IMR-90 (cell line): ENCODE measurements around the gene CAMTA1. TPM values are rescaled to one million over a fixed set of nuclear protein-coding genes. Genes with fewer than 3 reads are reported as not detected.

ENCODE experiments used
- ATAC-seq: fragments of 200-7000 bp; cut with Tn5 transposase; 2 replicates; pipeline ENCODE4 v1.9.1; 2020; ENCODE audit warnings: low read depth, mild to moderate bottlenecking, moderate library complexity
- BruUV-seq: library from RNA; stranded (reverse); fragments of 400-500 nt; replicated peaks from 2 replicates; lab custom pipeline; 2021; lab: Mats Ljungman, UMichigan
- CTCF ChIA-PET: fragments of 300-600 bp; formaldehyde crosslinking; extraction: SDS; loops from one replicate; lab custom pipeline; 2021; ENCODE audit warnings: antibody characterized with exemption; lab: Yijun Ruan, JAX
- POLR2A ChIA-PET: fragments of 300-600 bp; sonication (Branson Sonifier 250); formaldehyde crosslinking; loops from one replicate; lab custom pipeline; 2022; ENCODE audit warnings: antibody characterized with exemption; ENCODE audit not compliant: unreplicated experiment; lab: Charles Lee
- DNase-seq: peaks from one replicate; pipeline ENCODE4 v3.0.0; 2013
- H2AFZ ChIP-seq: replicated peaks from 2 replicates; pipeline ENCODE3; 2013; ENCODE audit warnings: low read length, mild to moderate bottlenecking; ENCODE audit not compliant: poor library complexity
- H2AK5ac ChIP-seq: 2 replicates; pipeline ENCODE4 v1.6.1; 2013; ENCODE audit warnings: low read depth, low read length, inconsistent platforms
- H2AK9ac ChIP-seq: replicated peaks from 2 replicates; pipeline ENCODE3; 2013; ENCODE audit warnings: mild to moderate bottlenecking, low read depth, low read length, moderate library complexity; ENCODE audit not compliant: poor library complexity
- H2BK120ac ChIP-seq: 2 replicates; pipeline ENCODE4 v1.6.1; 2013; ENCODE audit warnings: low read depth, low read length, inconsistent platforms
- H2BK15ac ChIP-seq: 3 replicates; pipeline ENCODE4 v1.6.1; 2013; ENCODE audit warnings: low read depth, low read length, inconsistent platforms
- H2BK20ac ChIP-seq: 2 replicates; pipeline ENCODE4 v1.6.1; 2013; ENCODE audit warnings: low read depth, mild to moderate bottlenecking, inconsistent platforms, low read length, moderate library complexity
- H2BK5ac ChIP-seq: 2 replicates; pipeline ENCODE4 v1.6.1; 2013; ENCODE audit warnings: mild to moderate bottlenecking, low read depth, low read length, inconsistent platforms; ENCODE audit not compliant: poor library complexity, severe bottlenecking
- H3K14ac ChIP-seq: replicated peaks from 2 replicates; pipeline ENCODE4 v1.6.1; 2013; ENCODE audit warnings: low read depth, low read length, inconsistent platforms
- H3K18ac ChIP-seq: 2 replicates; pipeline ENCODE4 v1.6.1; 2013; ENCODE audit warnings: low read depth, low read length, control low read depth
- H3K23ac ChIP-seq: 2 replicates; pipeline ENCODE4 v1.6.1; 2013; ENCODE audit warnings: low read depth, low read length, inconsistent platforms
- H3K27ac ChIP-seq: 2 replicates; pipeline ENCODE4 v1.5.1; 2013; ENCODE audit warnings: mild to moderate bottlenecking, control low read depth, low read length; ENCODE audit not compliant: insufficient read depth
- H3K27me3 ChIP-seq: 2 replicates; pipeline ENCODE4 v1.6.1; 2013; ENCODE audit warnings: low read length; ENCODE audit not compliant: control insufficient read depth, insufficient read depth
- H3K36me3 ChIP-seq: 2 replicates; pipeline ENCODE4 v1.6.1; 2013; ENCODE audit warnings: low read length, mixed read lengths; ENCODE audit not compliant: control insufficient read depth, insufficient read depth
- H3K4ac ChIP-seq: 2 replicates; pipeline ENCODE4 v1.6.1; 2013; ENCODE audit warnings: low read depth, low read length, inconsistent platforms
- H3K4me1 ChIP-seq: 2 replicates; pipeline ENCODE4 v1.6.1; 2013; ENCODE audit warnings: low read length, mixed read lengths; ENCODE audit not compliant: control insufficient read depth, insufficient read depth
- H3K4me2 ChIP-seq: 2 replicates; pipeline ENCODE4 v1.6.1; 2013; ENCODE audit warnings: low read depth, mild to moderate bottlenecking, control low read depth, low read length, moderate library complexity
- H3K4me3 ChIP-seq: 2 replicates; pipeline ENCODE4 v1.5.1; 2013; ENCODE audit warnings: low read depth, mild to moderate bottlenecking, control low read depth, low read length, moderate library complexity; ENCODE audit not compliant: insufficient read depth
- H3K56ac ChIP-seq: 2 replicates; pipeline ENCODE4 v1.6.1; 2013; ENCODE audit warnings: low read length, inconsistent platforms; ENCODE audit not compliant: insufficient read depth; ENCODE audit errors: extremely low read depth
- H3K79me1 ChIP-seq, 2 experiments: 2 replicates each; pipeline ENCODE4 v1.6.1; 2013; ENCODE audit warnings: low read length in 2 of 2, inconsistent platforms in 1 of 2, low read depth in 1 of 2
- H3K9ac ChIP-seq: 2 replicates; pipeline ENCODE4 v1.6.1; 2013; ENCODE audit warnings: low read depth, low read length, control low read depth
- H3K9me1 ChIP-seq: 2 replicates; pipeline ENCODE4 v1.6.1; 2013; ENCODE audit warnings: low read length, inconsistent platforms; ENCODE audit not compliant: insufficient read depth
- H3K9me3 ChIP-seq: 2 replicates; pipeline ENCODE4 v1.6.1; 2013; ENCODE audit warnings: low read length; ENCODE audit not compliant: control insufficient read depth, insufficient read depth
- H4K20me1 ChIP-seq: 2 replicates; pipeline ENCODE4 v1.6.1; 2013; ENCODE audit warnings: low read length, inconsistent platforms; ENCODE audit not compliant: insufficient read depth
- H4K5ac ChIP-seq: 2 replicates; pipeline ENCODE4 v1.6.1; 2013; ENCODE audit warnings: mild to moderate bottlenecking, low read depth, low read length, control low read depth
- H4K8ac ChIP-seq, 2 experiments: 2 replicates each; pipeline ENCODE4 v1.6.1; 2013; ENCODE audit warnings: low read depth in 2 of 2, low read length in 2 of 2, control low read depth in 1 of 2, inconsistent platforms in 1 of 2
- H4K91ac ChIP-seq: 2 replicates; pipeline ENCODE4 v1.6.1; 2013; ENCODE audit warnings: low read depth, low read length, inconsistent platforms; ENCODE audit not compliant: insufficient read depth
- CEBPB ChIP-seq: IDR thresholded peaks from 2 replicates; pipeline ENCODE4 v1.6.1; 2012; ENCODE audit warnings: low read depth, low read length, improper control_type of control experiment
- CHD1 ChIP-seq: IDR thresholded peaks from 2 replicates; pipeline ENCODE4 v1.6.1; 2012; ENCODE audit warnings: low read depth, low read length, improper control_type of control experiment
- CTCF ChIP-seq: conservative IDR thresholded peaks from 2 replicates; pipeline ENCODE4 v1.5.1; 2012; ENCODE audit warnings: mild to moderate bottlenecking, low read depth, low read length, improper control_type of control experiment
- ELK1 ChIP-seq: fragments of 150-350 bp; IDR thresholded peaks from 2 replicates; pipeline ENCODE4 v1.6.1; 2016; ENCODE audit warnings: low read depth, mild to moderate bottlenecking, low read length, moderate library complexity, borderline replicate concordance
- FOS ChIP-seq: fragments of 150-350 bp; IDR thresholded peaks from 2 replicates; pipeline ENCODE4 v1.6.1; 2016; ENCODE audit warnings: low read depth, low read length
- MAZ ChIP-seq: IDR thresholded peaks from 2 replicates; pipeline ENCODE4 v1.6.1; 2012; ENCODE audit warnings: low read depth, mild to moderate bottlenecking, low read length, improper control_type of control experiment, moderate library complexity, borderline replicate concordance
- MXI1 ChIP-seq: IDR thresholded peaks from 2 replicates; pipeline ENCODE4 v1.6.1; 2012; ENCODE audit warnings: low read depth, mild to moderate bottlenecking, low read length, moderate library complexity, borderline replicate concordance
- NFE2L2 ChIP-seq: fragments of 150-350 bp; IDR thresholded peaks from 2 replicates; pipeline ENCODE4 v1.6.1; 2016; ENCODE audit warnings: low read depth, mild to moderate bottlenecking, low read length
- POLR2A ChIP-seq: IDR thresholded peaks from 2 replicates; pipeline ENCODE4 v1.6.1; 2012; ENCODE audit warnings: mild to moderate bottlenecking, low read depth, low read length
- RAD21 ChIP-seq: IDR thresholded peaks from 2 replicates; pipeline ENCODE4 v1.6.1; 2012; ENCODE audit warnings: low read length, improper control_type of control experiment
- RCOR1 ChIP-seq: IDR thresholded peaks from 2 replicates; pipeline ENCODE4 v1.6.1; 2012; ENCODE audit warnings: mild to moderate bottlenecking, low read length, improper control_type of control experiment; ENCODE audit not compliant: insufficient replicate concordance
- SMC3 ChIP-seq: fragments of 150-350 bp; IDR thresholded peaks from 2 replicates; pipeline ENCODE4 v1.6.1; 2016; ENCODE audit warnings: low read depth, mild to moderate bottlenecking, antibody characterized with exemption, low read length, moderate library complexity
- USF2 ChIP-seq: fragments of 150-350 bp; IDR thresholded peaks from 2 replicates; pipeline ENCODE4 v1.6.1; 2017; ENCODE audit warnings: mild to moderate bottlenecking, antibody characterized with exemption, low read length, low read depth
- WGBS, 2 experiments: methylation state at CpG; one replicate each; pipeline versions ENCODE4 v1.1.5 to v1.1.7; 2013; ENCODE audit warnings: missing lambda C conversion rate in 2 of 2; ENCODE audit not compliant: insufficient read length in 1 of 2; ENCODE audit errors: extremely low coverage in 2 of 2; 5-methylcytosine and 5-hydroxymethylcytosine counted together
- dilution Hi-C: fragments of 300-500 bp; cut with HindIII; formaldehyde crosslinking; loops from one replicate; pipeline ENCODE4 v1.14.3; 2018; ENCODE audit warnings: low sequenced_read_pairs; ENCODE audit not compliant: unreplicated experiment
- in situ Hi-C: fragments of 300-500 bp; cut with MboI; formaldehyde crosslinking; loops from 3 replicates; pipeline ENCODE4 v1.14.3; 2019; ENCODE audit warnings: low sequenced_read_pairs, inconsistent platforms, mixed read lengths
- intact Hi-C: fragments of 100-400 bp; cut with micrococcal nuclease; formaldehyde crosslinking; loops from 2 replicates; pipeline ENCODE4 v1.10.0; 2022
- polyA plus RNA-seq, 3 experiments: library from polyadenylated mRNA; depleted of rRNA; stranded (reverse); fragments of >200 nt; gene quantifications; 2 replicates each; pipeline ENCODE4 v1.2.3, GENCODE V29; 2012; ENCODE audit warnings: low replicate concordance in 1 of 3
- total RNA-seq: library from RNA; depleted of rRNA; stranded (reverse); fragments of >200 nt; gene quantifications from 2 replicates; pipeline ENCODE4 v1.2.3, GENCODE V29; 2012

CAMTA1 gene
- total and polyA plus RNA-seq, 2 of the 4 experiments (the other 2 are of a cell fraction) = 35.5 to 74.3 TPM

GRCh38 chr1:6907676-6908434 lies 122.6 kb downstream of the CAMTA1 start:
- H2BK15ac ChIP-seq = no peak overlapping the region
- H2AK5ac ChIP-seq = no peak overlapping the region
- intact Hi-C loops = loop anchor here (10.0 kb wide), 1 partner anchor 437 kb away; no protein-coding TSS in a partner anchor
- H3K27ac ChIP-seq = no peak overlapping the region
- no peaks in the 10 kb centered on the region for H3K4me1 ChIP-seq
- H3K27me3 ChIP-seq = peaks cover 1% of the 10 kb centered on the region; the same call in 1 of the 2 replicates
- H3K4ac ChIP-seq = no peak overlapping the region
- no peak overlapping the region for H3K4me2 ChIP-seq
- BruUV-seq = no TSS peak
- H3K9me1 ChIP-seq = no peaks in the 10 kb centered on the region
- no peak overlapping the region for H3K4me3 ChIP-seq
- H4K91ac ChIP-seq = no peak overlapping the region
- no peak overlapping the region for H3K14ac ChIP-seq
- no peaks in the 10 kb centered on the region; the same call in 1 of the 2 replicates for H4K20me1 ChIP-seq
- dilution Hi-C loops = no loop called here
- CTCF ChIA-PET = interaction anchor here (0.6 kb wide), 1 partner anchor 117 kb away, joined by 4 read pairs; no protein-coding TSS in a partner anchor
- H2BK120ac ChIP-seq = no peak overlapping the region
- TF ChIP-seq CTCF (no peak), MXI1 (no peak), CEBPB (no peak), RAD21 (no peak), ELK1 (no peak), MAZ (no peak), FOS (no peak), NFE2L2 (no peak), CHD1 (no peak), POLR2A (no peak), USF2 (no peak), SMC3 (no peak), RCOR1 (no peak)
- H3K36me3 ChIP-seq = no peaks in the 10 kb centered on the region
- H4K5ac ChIP-seq = no peak overlapping the region
- no peak for ATAC-seq
- no peak overlapping the region for H3K18ac ChIP-seq
- no peak overlapping the region for H2AFZ ChIP-seq
- in situ Hi-C loops = no loop called here
- DNase-seq = no peak
- H2AK9ac ChIP-seq = no peak overlapping the region
- no peak overlapping the region for H2BK20ac ChIP-seq
- H4K8ac ChIP-seq = no peak overlapping the region
- WGBS, 2 experiments = 88% methylated on average over 12 of the region's 21 CpGs; no CpG with 5 or more reads in 1 of the 2 experiments
- H3K79me1 ChIP-seq = no peaks in the 10 kb centered on the region
- H3K9ac ChIP-seq = no peak overlapping the region
- H3K23ac ChIP-seq = no peak overlapping the region
- no peak overlapping the region for H3K56ac ChIP-seq
- no peak overlapping the region for H2BK5ac ChIP-seq
- H3K9me3 ChIP-seq = no peaks in the 10 kb centered on the region
- POLR2A ChIA-PET = no interaction called here
